K562 (cell line): Measurements from ENCODE around the gene RNLS. TPM values are rescaled to one million over a fixed set of nuclear protein-coding genes. Genes with fewer than 3 reads are reported as not detected.

ENCODE experiments used
- ATAC-seq: fragments of 200-7000 bp; cut with Tn5 transposase; 3 replicates; pipeline ENCODE4 v1.9.1; 2020; ENCODE audit warnings: moderate library complexity
- BruUV-seq: library from RNA; stranded (reverse); fragments of 400-500 nt; replicated peaks from 2 replicates; lab custom pipeline; 2021; lab: Mats Ljungman, UMichigan
- CTCF ChIA-PET: fragments of 300-600 bp; formaldehyde crosslinking; extraction: SDS; loops from one replicate; lab custom pipeline; 2021; ENCODE audit warnings: low intra/inter-chr PET ratio; lab: Yijun Ruan, JAX
- POLR2A ChIA-PET: fragments of 300-600, 350-650 bp; sonication (Branson Sonifier 250); formaldehyde crosslinking; extraction: SDS; loops from one replicate; lab custom pipeline; 2021; ENCODE audit warnings: antibody characterized with exemption, inconsistent platforms; lab: Yijun Ruan, JAX
- DNase-seq, 4 experiments: peaks; one replicate each; pipeline versions ENCODE4 v3.0.0 to v3.0.0-alpha.2; 2011 to 2018; ENCODE audit warnings: low spot score in 3 of 4, mixed read lengths in 3 of 4; ENCODE audit errors: extremely low read depth in 1 of 4
- FAIRE-seq: peaks from 2 replicates; lab custom pipeline; 2011; peaks lifted over from hg19 to GRCh38; lab: Jason Lieb, UNC
- H2AFZ ChIP-seq: 2 replicates; pipeline ENCODE4 v1.6.0; 2011; ENCODE audit warnings: low read depth, low read length, control low read depth, inconsistent platforms
- H3K27ac ChIP-seq: fragments of 200-600 bp; 3 replicates; pipeline ENCODE4 v1.8.0; 2011; ENCODE audit warnings: low read depth, mild to moderate bottlenecking, control low read depth, inconsistent platforms, low read length, moderate library complexity, mixed read lengths; ENCODE audit errors: extremely low read depth
- H3K27me3 ChIP-seq, 2 experiments: fragments of 300-600 bp in 1 of 2; 2 replicates in 1 of 2; 3 replicates in 1 of 2; pipeline versions ENCODE4 v1.6.0 to v1.8.0; 2011; ENCODE audit warnings: inconsistent platforms in 2 of 2, low read length in 2 of 2, mild to moderate bottlenecking in 1 of 2, mixed read lengths in 1 of 2, moderate library complexity in 1 of 2; ENCODE audit not compliant: control insufficient read depth in 2 of 2, insufficient read depth in 2 of 2
- H3K36me3 ChIP-seq: fragments of 300-600 bp; 3 replicates; pipeline ENCODE4 v1.8.0; 2011; ENCODE audit warnings: mild to moderate bottlenecking, low read length, inconsistent platforms; ENCODE audit not compliant: control insufficient read depth, insufficient read depth
- H3K4me1 ChIP-seq, 2 experiments: fragments of 200-600 bp in 1 of 2; replicated peaks in 1 of 2; 2 replicates in 1 of 2; 3 replicates in 1 of 2; pipeline versions ENCODE4 v1.5.1 to v1.8.0; 2011; ENCODE audit warnings: inconsistent platforms in 2 of 2, low read length in 2 of 2, mild to moderate bottlenecking in 1 of 2, mixed read lengths in 1 of 2, moderate library complexity in 1 of 2; ENCODE audit not compliant: control insufficient read depth in 2 of 2, insufficient read depth in 2 of 2
- H3K4me2 ChIP-seq: 2 replicates; pipeline ENCODE4 v1.6.1; 2011; ENCODE audit warnings: low read length, control low read depth, inconsistent platforms, mixed read lengths; ENCODE audit not compliant: insufficient read depth
- H3K4me3 ChIP-seq: fragments of 200-600 bp; sonication (generic), shearing (Covaris generic); 2 replicates; pipeline ENCODE4 v1.5.1; 2016; ENCODE audit warnings: control low read depth, inconsistent platforms
- H3K79me2 ChIP-seq: fragments of 200-600 bp; 3 replicates; pipeline ENCODE4 v1.8.0; 2011; ENCODE audit warnings: low read length, inconsistent platforms; ENCODE audit not compliant: control insufficient read depth, insufficient read depth
- H3K9ac ChIP-seq, 2 experiments: 2 replicates each; pipeline versions ENCODE4 v1.6.0 to v1.6.1; 2011; ENCODE audit warnings: low read depth in 2 of 2, low read length in 2 of 2, control low read depth in 1 of 2, inconsistent platforms in 1 of 2, mild to moderate bottlenecking in 1 of 2, mixed read lengths in 1 of 2; ENCODE audit not compliant: insufficient read depth in 1 of 2
- H3K9me1 ChIP-seq: one replicate; pipeline ENCODE4 v1.6.0; 2011; ENCODE audit warnings: inconsistent platforms, mild to moderate bottlenecking, low read length, moderate library complexity; ENCODE audit not compliant: control insufficient read depth, insufficient read depth
- H3K9me3 ChIP-seq: replicated peaks from 2 replicates; pipeline ENCODE4 v1.5.1; 2011; ENCODE audit warnings: low read depth, low read length, inconsistent platforms; ENCODE audit not compliant: control insufficient read depth, insufficient read depth
- H4K20me1 ChIP-seq: replicated peaks from 2 replicates; pipeline ENCODE4 v1.6.1; 2011; ENCODE audit warnings: low read length, inconsistent platforms, mixed read lengths; ENCODE audit not compliant: control insufficient read depth, insufficient read depth
- BCOR ChIP-seq: fragments of 450-650 bp; IDR thresholded peaks from 2 replicates; pipeline ENCODE4 v1.6.1; 2016
- CBFA2T3 ChIP-seq: fragments of 450-650 bp; IDR thresholded peaks from 2 replicates; pipeline ENCODE4 v1.6.1; 2017
- MCM3 ChIP-seq: fragments of 450-650 bp; IDR thresholded peaks from 2 replicates; pipeline ENCODE4 v1.6.1; 2016
- POLR2AphosphoS5 ChIP-seq: IDR thresholded peaks from 2 replicates; pipeline ENCODE4 v1.6.1; 2011; ENCODE audit warnings: mild to moderate bottlenecking, low read depth, low read length, moderate library complexity; ENCODE audit not compliant: control insufficient read depth, insufficient read depth
- ZBTB7A ChIP-seq: IDR thresholded peaks from 2 replicates; pipeline ENCODE4 v1.6.1; 2011; ENCODE audit warnings: low read depth, mild to moderate bottlenecking, low read length, moderate library complexity, borderline replicate concordance; ENCODE audit not compliant: control insufficient read depth
- ZNF263 ChIP-seq: sonication (generic); formaldehyde crosslinking; IDR thresholded peaks from 2 replicates; pipeline ENCODE4 v1.8.0; 2022; ENCODE audit warnings: mild to moderate bottlenecking, missing genetic modification reagents, borderline replicate concordance
- ZNF3 ChIP-seq: fragments of 250-450 bp; sonication (Bioruptor Pico); IDR thresholded peaks from 2 replicates; pipeline ENCODE4 v1.5.0; 2021; ENCODE audit warnings: mild to moderate bottlenecking, moderate library complexity
- ZNF589 ChIP-seq: fragments of 200-800 bp; sonication (Bioruptor generic); IDR thresholded peaks from 2 replicates; pipeline ENCODE4 v1.6.1; 2016; ENCODE audit warnings: low read depth, missing genetic modification characterization, missing compliant biosample characterization
- ZNF778 ChIP-seq: fragments of 450-650 bp; formaldehyde crosslinking; IDR thresholded peaks from 2 replicates; pipeline ENCODE4 v1.4.0; 2020; ENCODE audit warnings: mild to moderate bottlenecking, moderate library complexity
- WGBS: fragments of 100-300 bp; shearing (Covaris generic); methylation state at CpG from one replicate; pipeline ENCODE4 v1.1.6; 2016; ENCODE audit warnings: low coverage, mixed read lengths; ENCODE audit not compliant: insufficient coverage; ENCODE audit errors: missing lambda C conversion rate; 5-methylcytosine and 5-hydroxymethylcytosine counted together
- in situ Hi-C: fragments of 300-500 bp; cut with MboI; formaldehyde crosslinking; loops from 4 replicates; pipeline ENCODE4 v1.15.0; 2018; ENCODE audit warnings: inconsistent platforms, mixed read lengths
- intact Hi-C: fragments of 100-400 bp; cut with micrococcal nuclease; formaldehyde crosslinking; loops from 2 replicates; pipeline ENCODE4 v1.14.2; 2022
- polyA plus RNA-seq, 8 experiments: library from polyadenylated mRNA; depleted of rRNA in 4 of 8; stranded (reverse) in 5 of 8; unstranded in 3 of 8; fragments of >200 nt; fragmentation: Nextera tagmentation in 2 of 8; fragmentation: Illumina TruSeq in 1 of 8; extraction: Ambion mirVana in 2 of 8; extraction: Trizol in 1 of 8; gene quantifications; 2 replicates each; pipeline versions ENCODE4 v1.2.1 to v1.2.3, GENCODE V29; 2011 to 2014; ENCODE audit warnings: inconsistent platforms in 1 of 8, missing spikeins in 1 of 8
- total RNA-seq, 7 experiments: library from RNA; depleted of rRNA in 6 of 7; stranded (reverse); fragments of >200 nt in 6 of 7; fragmentation: Illumina TruSeq in 2 of 7; extraction: Trizol in 2 of 7; gene quantifications; 2 replicates each; pipeline versions ENCODE4 v1.2.1 to v1.2.3, GENCODE V29; 2011 to 2021; ENCODE audit warnings: low replicate concordance in 1 of 7

The RNLS gene
- total and polyA plus RNA-seq, 9 of the 15 experiments (the other 6 are each of a cell fraction or from before 2014, with no cell fraction given) = 0.14 to 0.72 (median 0.41) TPM; not detected in 3

DNA sequence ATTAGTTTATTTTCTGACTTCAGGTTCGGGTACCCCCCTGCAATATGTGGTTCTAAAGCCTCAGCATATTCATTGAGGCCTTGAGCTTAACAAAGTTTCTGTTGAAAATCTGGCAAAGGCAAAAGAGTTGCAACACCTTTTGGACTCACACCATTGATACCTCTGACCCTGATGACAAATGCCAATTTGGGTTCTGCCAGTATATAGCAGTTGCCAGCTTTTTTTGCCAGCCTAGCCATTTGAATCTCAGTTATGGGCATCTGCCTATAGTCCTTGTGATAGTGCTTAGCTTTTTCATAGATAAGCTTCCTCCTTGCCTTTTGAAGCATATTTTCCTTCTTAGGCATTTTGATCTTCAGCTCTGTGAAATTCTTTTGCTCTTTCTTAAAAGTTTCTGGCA lies 35.4 kb upstream of the RNLS start (continued):
- no peak for TF ChIP-seq ZNF263 (CRISPR knock-in tag)
- TF ChIP-seq, all 486 proteins: peak for 0

DNA sequence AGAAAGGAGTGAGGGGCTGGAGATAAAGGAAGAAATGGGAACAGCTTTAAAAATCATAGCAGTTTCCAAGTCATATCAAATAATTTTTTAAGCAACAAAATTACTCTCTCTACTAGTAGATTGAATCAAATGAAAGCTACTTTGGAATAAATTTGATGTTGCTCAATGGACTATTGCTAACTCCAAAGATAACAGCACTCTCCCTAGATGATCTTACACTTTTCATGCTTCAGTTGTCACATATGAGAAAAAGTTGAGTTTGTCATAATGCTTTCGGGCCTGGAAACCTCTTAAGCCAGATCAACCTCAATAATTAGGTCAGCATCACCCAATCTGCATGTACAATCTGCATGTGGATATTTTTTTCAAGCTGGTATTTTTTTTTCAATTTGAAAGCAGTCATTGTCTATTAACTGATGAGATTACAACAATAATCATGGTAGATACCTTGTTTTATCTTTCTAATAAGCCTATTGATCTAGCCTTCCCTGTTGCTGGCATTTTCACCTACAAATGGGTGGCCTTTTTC lies 34.7 kb upstream of the RNLS start:
- FAIRE-seq (no peak), DNase-seq (no peak), ATAC-seq (no peak)
- CTCF ChIA-PET = no interaction called here
- POLR2A ChIA-PET = no interaction called here
- intact Hi-C loops (no loop called here), in situ Hi-C loops (no loop called here)
- no peaks in the 10 kb centered on the region for H3K9me3 ChIP-seq
- no peaks in the 10 kb centered on the region for H4K20me1 ChIP-seq
- H3K9me1 ChIP-seq = no peaks in the 10 kb centered on the region
- no peaks in the 10 kb centered on the region for H3K4me1 ChIP-seq
- no peak for TF ChIP-seq ZNF589
- TF ChIP-seq POLR2AphosphoS5 = no peak
- no peak for TF ChIP-seq CBFA2T3
- no peak for TF ChIP-seq ZNF778 (CRISPR knock-in tag)
- no peak for TF ChIP-seq BCOR
- no peak for TF ChIP-seq MCM3
- TF ChIP-seq ZBTB7A = no peak
- TF ChIP-seq ZNF3 (CRISPR knock-in tag) = no peak
- H3K79me2 ChIP-seq = no peaks in the 10 kb centered on the region
- H3K27ac ChIP-seq = no peak overlapping the region
- no peak overlapping the region for H3K9ac ChIP-seq
- no peak overlapping the region for H2AFZ ChIP-seq
- H3K4me3 ChIP-seq = no peak overlapping the region
- H3K27me3 ChIP-seq = no peaks in the 10 kb centered on the region
- H3K4me2 ChIP-seq = no peak overlapping the region
- H3K36me3 ChIP-seq = no peaks in the 10 kb centered on the region
- no TSS peak for BruUV-seq
- WGBS = 0% methylated on average over 1 of the region's 1 CpG
